Adrenal gland (tissue), 12 donors: ENCODE data around the gene TMEM62. TPM values are rescaled to one million over a fixed set of nuclear protein-coding genes. Genes with fewer than 3 reads are reported as not detected.
"Not testable (repeated sequence)": the region's sequence is repeated elsewhere in the genome, so short reads cannot be mapped to it uniquely, and the experiment has no call there.

ENCODE experiments used
- DNase-seq, 7 donors: peaks; one replicate each; pipeline ENCODE4 v3.0.0-alpha.2; 2019 to 2020
- H3K27ac ChIP-seq, 5 donors: fragments of 200-600 bp; sonication (generic) in 4 of 5; 1 replicate in 3 of 5; 2 replicates in 2 of 5; pipeline versions ENCODE4 v1.5.1 to v1.8.0; 2016 to 2020; ENCODE audit warnings: mild to moderate bottlenecking in 1 of 5
- H3K27me3 ChIP-seq: fragments of 200-600 bp; 2 replicates; pipeline ENCODE4 v1.8.0; 2021
- H3K36me3 ChIP-seq, 2 donors: fragments of 200-600 bp; replicated peaks in 1 of 2; 1 replicate in 1 of 2; 2 replicates in 1 of 2; pipeline versions ENCODE4 v1.5.1 to v1.8.0; 2018 to 2022
- H3K4me1 ChIP-seq, 2 donors: fragments of 200-600 bp; replicated peaks in 1 of 2; 1 replicate in 1 of 2; 2 replicates in 1 of 2; pipeline versions ENCODE4 v1.5.1 to v1.8.0; 2018 to 2021
- H3K4me3 ChIP-seq, 4 donors: fragments of 200-600 bp; sonication (generic) in 3 of 4; one replicate each; pipeline ENCODE4 v1.5.1; 2016 to 2018
- H3K9me3 ChIP-seq, 3 donors: fragments of 200-600 bp; sonication (generic) in 1 of 3; replicated peaks in 1 of 3; 1 replicate in 2 of 3; 2 replicates in 1 of 3; pipeline versions ENCODE4 v1.5.1 to v1.8.0; 2016 to 2021
- CTCF ChIP-seq, 6 experiments: fragments of 450-650 bp in 4 of 6; fragments of 200-600 bp in 2 of 6; sonication (generic) in 1 of 6; IDR thresholded peaks; 1 replicate in 5 of 6; 2 replicates in 1 of 6; pipeline versions ENCODE4 v1.5.1 to v1.8.0; 2016 to 2021; ENCODE audit warnings: antibody characterized with exemption in 6 of 6, mild to moderate bottlenecking in 2 of 6, moderate library complexity in 1 of 6
- POLR2A ChIP-seq, 2 donors: fragments of 450-650 bp; IDR thresholded peaks; one replicate each; pipeline ENCODE4 v1.6.1; 2017; ENCODE audit warnings: antibody characterized with exemption in 2 of 2, mild to moderate bottlenecking in 2 of 2, moderate library complexity in 1 of 2
- WGBS, 4 donors: extraction: QIAGEN DNeasy Blood & Tissue Kit in 2 of 4; methylation state at CpG; one replicate each; pipeline versions ENCODE4 v1.1.5 to v1.1.7; 2013 to 2017; 5-methylcytosine and 5-hydroxymethylcytosine counted together
- intact Hi-C, 2 donors: fragments of 100-400 bp; cut with DNase I; formaldehyde crosslinking; loops; one replicate each; pipeline versions ENCODE4 v1.14.1 to v1.15.0; 2022 to 2023
- polyA plus RNA-seq, 3 donors: library from polyadenylated mRNA; stranded (reverse); fragments of 200-250 nt in 2 of 3; fragments of 350-450 nt in 1 of 3; fragmentation: Illumina TruSeq in 1 of 3; extraction: RNeasy Lipid Tissue Mini Kit (QIAGEN cat#74804) in 1 of 3; gene quantifications; one replicate each; pipeline ENCODE4 v1.2.3, GENCODE V29; 2013 to 2014
- total RNA-seq, 9 donors: library from RNA; depleted of rRNA in 4 of 9; stranded (reverse); fragments of >200 nt in 4 of 9; fragments of 120-200 nt in 1 of 9; fragmentation: NEBNext Ultra II Directional in 1 of 9; extraction: Animal tissue kit (Norgen Biotek cat#: 25700) in 1 of 9; gene quantifications; one replicate each; pipeline versions ENCODE4 v1.1.0 to v1.2.4, GENCODE V29; 2013 to 2023
- donor health status: healthy with polysubstance abuse.
- donor health status: Bipolar disorder and iron deficiency.
- donor health status: DM: yes; HTN: yes; CAD: no.
- donor health status: DM: no; HTN: no; CAD: no.
- donor health status: DM: no; HTN: no; CAD: no.
- donor health status: DM: yes; HTN: yes; CAD: no.

Gene TMEM62
- total and polyA plus RNA-seq, 12 donors: 11.3 to 25.9 (median 18.4) TPM

- H3K9me3 ChIP-seq: no peaks in the 10 kb centered on the region
- no peaks in the 10 kb centered on the region for H3K27me3 ChIP-seq
- no peak overlapping the region for H3K27ac ChIP-seq
- DNase-seq: no peak
- no peaks in the 10 kb centered on the region for H3K36me3 ChIP-seq
- 75 to 86% (median 80%) methylated on average over 6 of the region's 6 CpGs for WGBS, 4 donors
- no peak overlapping the region for H3K4me3 ChIP-seq
- H3K4me1 ChIP-seq: no peaks in the 10 kb centered on the region
- intact Hi-C loops: no loop called here
- TF ChIP-seq POLR2A (IDR thresholded peaks at IDR 0.05) (no peak), CTCF (IDR thresholded peaks at IDR 0.05) (no peak)
Observed at GRCh38 chr15:43126356-43126755, 7.0 kb upstream of the TMEM62 start.

GRCh38 chr15:43127752-43128151 lies 5.6 kb upstream of the TMEM62 start:
- H3K9me3 ChIP-seq: no peaks in the 10 kb centered on the region
- intact Hi-C loops: no loop called here

GRCh38 chr15:43128174-43128979 lies 5.0 kb upstream of the TMEM62 start:
- intact Hi-C loops, H3K36me3 ChIP-seq, DNase-seq, H3K9me3 ChIP-seq, H3K27ac ChIP-seq, H3K4me3 ChIP-seq, H3K27me3 ChIP-seq, H3K4me1 ChIP-seq: not testable (repeated sequence)
- 71 to 78% (median 73%) methylated on average over 10 of the region's 10 CpGs for WGBS, 4 donors

More at GRCh38 chr15:43127752-43128151, 5.6 kb upstream of the TMEM62 start:
- H3K4me3 ChIP-seq: no peak overlapping the region
- no peak for DNase-seq
- 76 to 94% (median 81%) methylated on average over 2 of the region's 2 CpGs for WGBS, 4 donors
- TF ChIP-seq CTCF (IDR thresholded peaks at IDR 0.05) (no peak), POLR2A (IDR thresholded peaks at IDR 0.05) (no peak)
- peaks cover 0 to 2% of the 10 kb centered on the region in 2 donors for H3K4me1 ChIP-seq
- H3K36me3 ChIP-seq: no peaks in the 10 kb centered on the region
- no peak overlapping the region for H3K27ac ChIP-seq
- no peaks in the 10 kb centered on the region for H3K27me3 ChIP-seq

DNA sequence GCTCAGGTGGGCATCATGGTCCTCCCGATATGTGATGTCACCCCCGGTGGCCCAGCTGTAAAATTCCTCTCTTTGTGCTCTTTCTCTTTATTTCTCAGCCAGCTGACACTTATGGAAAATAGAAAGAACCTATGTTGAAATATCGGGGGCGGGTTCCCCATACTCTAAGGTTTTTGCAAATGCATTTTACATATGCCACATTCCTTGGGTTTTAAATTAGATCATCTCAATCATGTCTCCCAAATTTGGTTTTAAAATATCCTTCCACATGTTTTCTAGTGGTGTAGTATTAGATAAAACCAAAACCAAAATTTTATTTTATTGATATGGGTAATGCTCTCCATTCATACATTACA lies 4.4 kb upstream of the TMEM62 start:
- intact Hi-C loops: no loop called here
- DNase-seq: no peak
- TF ChIP-seq CTCF (IDR thresholded peaks at IDR 0.05) (no peak), POLR2A (IDR thresholded peaks at IDR 0.05) (no peak)
- no peak overlapping the region for H3K4me3 ChIP-seq
- no peaks in the 10 kb centered on the region for H3K36me3 ChIP-seq
- H3K4me1 ChIP-seq: peaks cover 0 to 5% of the 10 kb centered on the region in 2 donors
- no peaks in the 10 kb centered on the region for H3K27me3 ChIP-seq
- WGBS, 4 donors: 80 to 93% (median 85%) methylated on average over 4 of the region's 4 CpGs
- H3K9me3 ChIP-seq: no peaks in the 10 kb centered on the region
- H3K27ac ChIP-seq: no peak overlapping the region
